HG02571 (cell line): Measurements from ENCODE around the gene PRPS1.
A peak's percentile ranks its signal among the peaks of the same experiment; 100 is the strongest.
"Not testable (repeated sequence)": the region's sequence is repeated elsewhere in the genome, so short reads cannot be mapped to it uniquely, and the experiment has no call there.

ENCODE experiments used
- ATAC-seq: cut with Tn5 transposase; IDR thresholded peaks from one replicate; pipeline ENCODE4 v1.9.1; 2021; ENCODE audit warnings: mild to moderate bottlenecking, moderate library complexity; ENCODE audit not compliant: unreplicated experiment

PRPS1 gene

DNA sequence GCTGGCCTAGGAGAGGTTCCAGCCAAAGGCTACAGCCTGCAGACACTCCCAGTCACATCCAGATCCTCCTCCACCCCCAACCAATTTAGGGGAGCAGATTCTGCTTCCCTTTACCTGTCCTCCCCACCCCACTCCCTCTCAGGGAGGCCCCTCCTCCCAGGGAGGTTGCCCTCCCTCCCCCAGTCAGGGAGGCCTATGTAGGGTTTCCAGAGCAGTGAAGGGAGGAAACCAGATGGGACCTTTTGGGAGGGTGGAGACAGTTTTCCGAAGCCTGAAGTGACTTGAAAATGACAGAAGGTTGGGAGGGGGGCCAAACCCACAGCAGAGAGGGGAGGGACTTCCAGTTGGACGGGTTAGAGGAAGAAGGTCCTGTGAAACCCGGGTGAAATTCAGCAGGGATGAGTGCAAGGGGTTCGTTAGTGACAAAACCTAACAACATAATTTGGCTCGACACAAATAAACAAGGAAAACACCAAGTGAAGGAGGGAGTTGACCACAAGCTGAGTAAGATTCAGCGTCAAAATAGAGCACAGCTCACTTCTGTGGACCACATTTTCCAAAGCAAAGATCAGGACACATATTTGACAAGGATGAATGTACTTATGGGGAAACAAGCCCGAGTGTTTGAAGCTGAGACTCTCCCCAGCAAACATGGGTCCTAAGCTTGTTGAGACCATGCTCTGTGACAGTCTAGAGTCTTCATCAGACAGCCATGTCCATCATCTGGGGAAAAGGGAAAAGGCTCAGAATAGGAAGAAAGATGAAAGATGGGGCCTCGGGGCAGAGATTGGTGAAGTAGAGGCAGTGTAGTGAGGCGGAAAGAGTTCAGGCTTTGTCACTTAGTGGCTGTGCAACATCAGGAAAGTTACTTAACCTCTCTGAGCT lies 46.4 kb downstream of the PRPS1 start:
- ATAC-seq = peak; percentile 9

DNA sequence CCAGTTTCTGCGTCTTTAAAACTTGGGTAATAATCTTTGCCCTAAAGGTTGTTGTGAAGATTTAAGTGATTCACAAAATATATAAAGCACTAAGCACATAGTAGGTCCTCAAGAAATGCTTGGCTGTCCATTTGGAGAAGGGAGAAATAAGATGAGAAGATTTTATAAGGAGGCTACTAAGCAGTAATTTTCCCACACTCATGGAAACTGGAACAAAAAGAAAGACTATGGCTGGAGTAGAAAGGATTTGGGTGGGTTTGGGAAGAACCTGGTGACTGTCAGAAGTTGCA lies 47.0 kb downstream of the PRPS1 start:
- ATAC-seq = no peak

DNA sequence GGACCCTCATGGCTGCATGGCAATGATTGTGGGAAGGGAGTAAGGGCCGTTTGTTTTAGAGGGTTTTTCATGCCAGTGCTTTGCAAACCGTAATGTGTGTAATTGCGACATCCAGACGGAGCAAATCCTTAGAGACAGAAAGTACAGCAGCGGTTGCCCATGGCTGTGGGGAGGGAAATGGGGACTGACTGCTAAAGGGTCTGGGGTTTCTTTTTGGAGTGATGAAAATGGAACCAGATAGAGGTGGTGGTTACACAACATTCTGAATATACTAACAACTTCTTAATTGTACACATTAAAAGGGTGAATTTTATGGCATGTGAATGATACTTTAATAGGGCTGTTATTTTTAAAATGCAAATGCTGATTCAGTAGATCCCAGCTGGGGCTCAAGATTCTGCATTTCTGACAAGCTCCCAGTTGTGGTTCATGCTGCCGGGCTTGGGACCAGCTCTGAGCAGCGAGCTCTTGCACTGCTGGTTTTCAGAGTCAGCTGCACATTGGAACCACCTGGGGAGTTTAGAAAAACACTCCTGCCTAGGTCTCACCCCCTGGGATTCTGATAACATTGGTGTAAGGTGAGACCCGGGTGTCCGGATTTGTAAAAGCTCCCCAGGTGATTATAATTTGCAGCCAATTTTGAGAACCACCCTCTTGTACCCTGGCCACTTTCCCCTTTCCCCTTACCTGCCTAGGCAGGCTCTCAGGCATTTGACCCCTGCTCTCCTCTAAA lies 47.7 kb downstream of the PRPS1 start:
- ATAC-seq = no peak

DNA sequence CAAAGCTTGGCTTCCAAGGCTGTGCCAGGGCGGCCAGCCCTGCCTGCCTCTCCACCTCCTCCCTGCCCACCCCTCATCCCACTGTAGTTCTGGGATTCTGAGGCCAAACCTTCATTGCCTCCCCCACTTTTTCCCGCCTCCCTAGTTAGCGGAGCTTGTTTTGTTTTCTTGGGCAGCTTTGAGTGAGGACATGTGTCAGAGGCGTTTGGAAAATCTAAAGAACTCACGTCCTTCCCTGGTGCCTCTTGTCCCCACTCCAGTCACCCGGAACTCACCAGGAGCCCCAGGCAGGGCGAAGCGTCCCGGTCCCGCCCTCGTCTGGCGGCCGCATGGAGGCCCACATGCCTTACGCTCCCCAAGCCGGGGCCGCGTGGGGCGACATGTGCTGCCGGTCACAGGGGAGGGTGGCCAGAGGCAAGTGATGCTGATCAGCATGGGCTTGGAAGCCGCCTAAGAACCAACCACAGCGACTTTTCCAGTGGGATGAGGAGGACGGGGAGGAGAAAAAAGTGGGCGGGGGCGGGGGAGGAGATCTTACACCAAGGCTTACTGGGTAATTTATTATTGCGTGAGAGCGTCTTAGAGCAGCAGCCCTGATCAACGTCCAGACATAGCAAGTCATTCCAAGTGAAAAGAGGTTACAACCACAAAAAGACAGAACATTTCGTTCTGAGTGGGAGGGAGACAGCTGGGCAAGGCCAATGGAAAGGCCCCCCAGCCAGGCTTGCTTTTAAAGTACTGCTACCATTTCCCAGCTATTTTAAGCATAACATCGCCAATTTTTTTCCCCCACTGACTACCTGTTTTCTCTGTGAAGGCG lies 48.5 kb downstream of the PRPS1 start:
- no peak for ATAC-seq

DNA sequence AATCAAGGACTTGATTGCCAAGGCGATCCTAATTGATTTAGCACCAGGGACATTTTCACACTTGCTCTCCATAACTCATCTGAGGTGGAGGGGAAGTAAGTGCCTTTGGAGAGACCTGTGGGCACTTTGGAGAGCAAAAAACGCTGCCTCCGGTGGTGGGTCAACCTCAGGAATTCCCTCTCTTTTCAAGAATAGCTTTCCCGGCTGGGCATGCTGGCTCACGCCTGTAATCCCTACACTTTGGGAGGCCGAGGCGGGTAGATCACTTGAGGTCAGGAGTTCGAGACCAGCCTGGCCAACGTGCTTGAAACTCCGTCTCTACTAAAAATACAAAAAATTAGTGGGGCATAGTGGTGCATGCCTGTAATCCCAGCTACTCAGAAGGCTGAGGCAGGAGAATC lies 49.2 kb downstream of the PRPS1 start:
- no peak for ATAC-seq

DNA sequence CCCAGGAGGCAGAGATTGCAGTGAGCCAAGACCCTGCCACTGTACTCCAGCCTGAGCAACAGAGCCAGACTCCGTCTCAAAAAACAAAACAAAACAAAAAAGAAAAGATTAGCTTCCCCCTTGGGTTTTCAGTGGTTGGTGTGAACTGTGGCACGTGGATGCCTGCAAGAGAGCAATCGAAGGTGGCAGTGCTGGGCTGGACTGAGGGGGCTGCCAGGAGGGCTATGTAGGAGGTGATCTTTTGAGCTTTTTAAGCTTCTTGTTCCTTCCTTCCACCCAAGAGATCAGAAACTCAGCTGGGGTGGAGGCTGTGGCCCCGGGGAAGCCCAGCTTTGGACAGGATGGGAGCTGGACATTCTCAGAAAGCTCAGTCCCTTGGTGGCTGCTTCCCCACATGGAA lies 49.6 kb downstream of the PRPS1 start:
- ATAC-seq = no peak

DNA sequence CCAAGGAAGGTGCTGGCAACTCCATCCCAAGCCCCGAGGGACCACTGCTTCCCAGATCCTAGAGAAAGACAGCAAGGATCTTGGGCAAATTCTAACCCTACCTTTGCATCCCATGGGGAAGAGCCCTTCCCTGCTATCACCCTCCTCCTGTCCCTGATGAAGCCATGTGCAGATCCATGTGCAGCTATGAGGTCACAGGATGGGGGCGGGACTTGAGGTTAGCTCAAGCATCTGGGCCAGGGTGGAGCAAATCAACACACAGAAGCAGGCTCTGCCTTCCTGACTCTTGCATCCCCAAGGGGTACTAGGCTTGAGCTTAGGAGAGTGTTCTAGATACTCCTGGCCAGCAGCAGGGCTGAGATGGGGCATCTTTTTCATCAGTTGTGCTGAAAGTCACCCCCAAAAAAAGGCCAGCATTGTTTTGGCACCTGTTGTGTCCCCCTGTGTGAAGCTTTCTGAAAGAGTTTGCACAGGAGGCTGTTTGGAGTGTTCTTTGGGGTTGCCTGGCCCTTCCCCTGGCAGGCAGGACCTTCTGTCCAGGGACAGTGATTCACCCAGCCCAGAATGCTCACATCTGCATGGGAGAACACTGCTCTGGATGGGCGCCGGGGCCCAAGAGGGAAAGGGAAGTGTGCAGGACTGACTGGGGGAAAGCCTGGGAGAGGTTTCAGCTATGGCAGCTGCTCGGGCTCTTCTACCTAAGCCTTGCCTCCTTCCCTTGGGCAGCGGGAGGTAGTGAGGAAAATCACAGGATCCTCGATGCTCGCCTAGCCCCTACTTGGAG lies 50.8 kb downstream of the PRPS1 start:
- no peak for ATAC-seq

DNA sequence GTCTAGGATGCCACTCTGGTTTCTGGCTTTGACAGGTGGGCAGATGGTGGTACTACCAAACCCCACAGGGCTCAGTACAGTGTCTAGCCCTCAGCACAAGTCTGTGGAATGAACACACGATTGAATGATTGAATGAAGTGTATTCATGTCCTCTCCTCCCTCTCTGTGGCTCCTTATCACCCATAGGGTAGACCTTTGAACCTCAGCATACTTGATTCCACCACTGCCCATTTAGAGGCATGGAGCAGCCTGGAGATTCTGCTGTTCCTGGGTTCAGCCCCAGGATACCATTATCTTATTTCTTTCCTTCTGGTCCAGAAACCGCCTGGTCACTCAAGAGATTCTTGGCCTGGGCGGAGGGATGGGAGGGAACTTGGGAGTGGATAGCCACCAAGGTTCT lies 53.9 kb downstream of the PRPS1 start:
- ATAC-seq = no peak

DNA sequence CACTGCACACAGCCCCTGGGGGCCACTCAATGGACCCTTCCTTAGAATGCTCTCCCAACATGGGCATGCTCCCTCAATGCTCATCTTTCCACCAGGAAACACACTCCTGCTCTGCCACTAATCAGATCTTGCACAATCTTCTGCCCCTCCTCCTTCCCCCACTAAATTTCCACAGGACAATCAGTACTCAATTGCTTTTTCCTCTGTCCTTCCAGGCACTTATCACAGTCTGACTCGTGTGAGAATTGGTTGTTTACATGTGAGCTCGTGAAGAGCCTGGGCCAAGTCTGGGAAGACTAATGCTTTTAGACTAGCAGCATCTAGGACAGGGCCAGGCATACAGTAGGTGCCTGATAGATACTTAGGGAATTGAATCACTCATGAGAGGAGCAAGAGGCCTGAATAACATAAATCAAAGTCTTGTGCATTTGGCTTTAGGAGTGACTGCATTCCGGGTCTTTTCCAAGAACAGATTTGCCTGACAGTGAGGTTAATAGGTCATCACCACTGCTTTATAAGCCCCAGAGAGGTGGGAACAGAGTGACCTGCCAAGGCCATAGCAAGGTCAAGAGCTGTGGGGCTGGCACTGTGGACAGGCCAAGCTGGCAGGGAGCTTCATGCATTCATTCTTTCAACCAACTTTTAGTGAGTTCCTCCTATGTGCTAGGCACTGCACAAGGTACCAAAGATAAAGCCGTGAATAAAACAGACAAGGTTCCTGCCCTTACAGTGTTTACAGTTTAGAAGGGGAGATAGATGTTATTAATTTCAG lies 55.0 kb downstream of the PRPS1 start:
- ATAC-seq = no peak

DNA sequence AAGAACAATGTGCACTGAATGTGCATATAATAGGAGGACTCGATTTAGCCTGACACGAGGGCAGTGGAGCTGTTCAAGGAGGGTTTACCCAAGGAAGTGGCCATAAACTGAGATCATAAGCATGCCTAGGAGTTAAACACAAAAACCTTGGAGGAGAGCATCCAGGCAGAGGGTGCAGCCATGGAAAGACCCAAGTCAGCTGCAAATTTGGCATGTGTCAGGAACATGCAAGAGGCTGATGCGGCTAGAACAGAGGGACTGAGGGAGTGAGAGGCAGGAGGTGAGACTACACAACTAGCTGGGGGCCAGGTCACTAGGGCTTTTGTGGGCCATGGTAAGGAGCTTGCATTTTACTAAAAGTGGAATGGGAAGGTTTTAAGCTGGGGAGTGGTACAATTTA lies 55.6 kb downstream of the PRPS1 start:
- no peak for ATAC-seq

DNA sequence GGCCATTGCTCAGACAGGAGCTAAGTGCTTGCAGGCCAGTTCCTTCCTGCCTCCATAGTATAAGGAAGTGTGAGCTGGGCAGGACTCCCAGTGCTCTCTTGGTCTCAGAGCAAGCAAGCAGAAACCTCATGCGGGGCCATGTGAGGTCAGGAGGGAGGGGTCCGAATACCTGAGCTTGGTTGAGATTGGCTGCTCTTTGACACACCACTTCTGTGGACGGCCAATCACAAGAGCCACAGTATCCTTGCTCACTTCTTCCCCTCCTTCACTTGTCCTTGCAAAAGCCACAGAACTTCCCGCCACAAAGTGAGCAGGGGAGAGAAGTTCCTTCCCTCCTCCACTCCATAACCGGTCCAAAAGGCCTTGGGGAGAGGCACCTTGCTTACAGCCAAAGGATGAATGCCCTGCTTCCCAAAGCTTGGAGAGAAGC lies 56.7 kb downstream of the PRPS1 start:
- ATAC-seq = no peak

DNA sequence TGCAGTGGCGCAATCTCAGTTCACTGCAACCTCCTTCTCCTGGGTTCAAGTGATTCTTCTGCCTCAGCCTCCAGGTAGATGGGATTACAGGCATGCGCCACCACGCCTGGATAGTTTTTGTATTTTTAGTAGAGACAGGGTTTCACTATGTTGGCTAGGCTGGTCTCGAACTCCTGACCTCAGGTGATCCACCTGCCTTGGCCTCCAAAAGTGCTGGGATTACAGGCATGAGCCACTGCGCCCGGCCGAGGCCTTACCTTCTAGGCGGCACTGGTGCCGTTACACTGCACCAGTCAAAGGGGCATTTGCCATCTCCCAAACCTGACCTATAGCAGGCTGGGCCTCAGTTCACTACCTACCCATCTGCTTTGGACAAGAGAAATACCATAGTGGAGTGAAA lies 57.3 kb downstream of the PRPS1 start:
- ATAC-seq = not testable (repeated sequence)

DNA sequence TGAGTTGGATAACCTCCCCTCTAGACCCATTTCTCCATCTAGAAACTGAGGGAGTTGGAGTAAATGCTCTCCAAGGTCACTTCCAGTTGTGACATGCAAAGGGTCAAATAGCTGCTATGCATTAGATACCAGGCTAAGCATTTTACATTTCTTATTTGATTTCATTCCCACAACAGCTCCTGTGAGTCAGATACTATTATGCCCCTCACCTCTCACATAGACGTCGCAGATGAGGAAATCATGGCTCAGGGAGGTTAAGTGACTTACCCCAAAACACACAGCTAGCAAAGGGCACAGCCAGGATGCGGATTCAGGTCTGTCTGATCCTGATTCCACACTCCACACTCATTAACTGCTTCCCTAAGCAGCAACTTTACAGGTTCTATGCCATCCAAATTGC lies 57.7 kb downstream of the PRPS1 start:
- no peak for ATAC-seq

DNA sequence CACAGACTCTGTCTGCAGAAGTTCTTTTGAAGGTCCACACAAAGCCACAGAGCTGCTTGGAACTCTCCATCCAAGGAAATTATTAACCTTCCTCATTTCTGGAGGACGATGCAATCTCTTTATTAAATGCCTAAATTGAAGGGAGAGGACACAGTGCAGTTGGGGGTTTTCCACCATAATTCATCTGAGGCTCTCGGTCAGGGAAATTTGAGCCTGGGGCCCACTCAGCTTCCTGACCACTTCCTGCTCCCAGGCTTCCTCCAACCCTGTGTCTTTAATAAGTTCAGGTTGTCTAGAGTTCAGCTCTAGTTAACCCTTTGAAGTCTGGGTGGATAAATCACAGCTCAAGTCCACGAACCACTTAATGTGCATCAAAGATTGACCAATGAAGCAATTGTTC lies 58.5 kb downstream of the PRPS1 start:
- no peak for ATAC-seq

DNA sequence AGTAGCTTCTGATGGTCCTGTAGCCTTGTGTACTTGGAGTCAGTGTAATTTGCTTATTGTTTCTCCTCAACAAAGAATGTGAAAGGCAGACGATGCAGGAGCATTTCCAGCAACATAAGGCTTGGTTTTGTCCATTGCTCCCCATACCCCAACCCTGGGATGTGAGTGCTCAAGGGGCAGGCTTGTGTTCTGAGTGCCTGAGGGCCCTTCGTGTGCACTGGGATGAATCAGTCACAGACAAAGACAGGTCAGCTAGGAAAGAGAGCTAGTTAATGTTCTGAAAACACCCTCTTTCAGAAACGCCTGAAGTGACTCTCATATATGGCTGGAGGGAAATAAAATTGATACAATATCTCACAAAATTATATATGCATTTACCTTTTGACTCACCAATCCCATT lies 59.1 kb downstream of the PRPS1 start:
- ATAC-seq = no peak

DNA sequence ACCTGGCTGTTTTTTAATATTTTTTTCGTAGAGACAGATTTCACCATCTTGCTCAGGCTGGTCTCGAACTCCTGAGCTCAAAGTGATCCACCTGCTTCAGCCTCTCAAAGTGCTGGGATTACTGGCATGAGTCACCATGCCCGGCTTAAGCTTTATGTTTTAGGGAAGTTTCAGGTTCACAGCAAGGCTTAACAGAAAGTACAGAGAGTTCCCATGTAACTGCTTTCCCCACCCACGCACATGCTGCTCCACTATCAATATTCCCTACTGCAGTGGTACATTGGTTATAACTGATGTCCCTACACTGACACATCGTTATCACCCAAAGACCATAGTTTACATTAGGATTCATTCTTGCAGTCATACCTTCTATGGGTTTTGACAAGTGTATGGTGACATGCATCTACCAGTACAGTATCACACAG lies 62.7 kb downstream of the PRPS1 start:
- ATAC-seq = no peak

DNA sequence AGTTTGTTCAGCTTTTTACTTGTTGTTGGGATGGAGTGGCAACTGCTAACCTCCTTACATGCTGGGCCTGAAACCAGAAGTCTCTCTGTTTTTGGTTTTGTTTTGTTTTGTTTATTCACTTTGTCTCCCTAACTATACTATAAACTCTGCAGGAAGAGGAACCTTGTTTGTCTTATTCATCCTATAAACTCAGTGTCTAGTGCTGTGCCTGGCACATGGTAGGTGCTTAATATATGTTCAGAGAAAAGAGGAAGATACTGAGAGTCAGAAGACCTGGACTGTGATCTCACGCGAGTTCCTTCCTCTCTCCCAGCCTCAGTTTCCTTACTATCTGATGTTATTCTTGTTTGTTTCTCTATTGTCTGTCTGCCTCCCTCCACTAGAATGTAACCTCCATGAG lies 71.3 kb downstream of the PRPS1 start:
- no peak for ATAC-seq

DNA sequence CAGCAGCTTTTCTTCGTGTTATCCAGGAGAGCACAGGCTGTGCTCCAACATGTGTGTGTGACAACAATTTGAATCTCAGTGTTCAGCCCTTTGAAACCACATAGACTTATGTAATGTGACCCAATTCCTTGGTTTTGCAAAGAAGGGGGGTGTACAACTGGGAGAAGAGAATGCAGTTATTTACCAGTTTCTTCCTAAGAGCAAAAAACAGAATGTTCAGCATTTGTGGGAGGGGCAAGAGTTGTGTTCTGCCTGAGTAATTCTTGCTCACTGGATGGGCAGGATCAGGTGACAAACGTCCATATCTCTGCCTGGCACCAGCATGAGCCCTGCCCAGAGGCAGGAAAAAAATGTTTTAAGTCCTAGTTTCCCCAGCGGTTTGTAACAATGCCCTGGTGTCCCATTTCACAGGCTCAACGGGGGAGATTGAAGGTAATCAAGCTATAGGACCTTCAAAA lies 72.0 kb downstream of the PRPS1 start:
- no peak for ATAC-seq
